Sigmoid colon (tissue), 4 donors: ENCODE measurements around the gene KRTAP5-3.

Source experiments
- EP300 ChIP-seq, 4 donors: sonication (generic); formaldehyde crosslinking; IDR thresholded peaks; one replicate each; pipeline ENCODE4 v1.6.1; 2017; ENCODE audit warnings: antibody characterized with exemption in 4 of 4
- POLR2A ChIP-seq, 2 donors: fragments of 450-650 bp; IDR thresholded peaks; one replicate each; pipeline ENCODE4 v1.6.1; 2016; ENCODE audit warnings: antibody characterized with exemption in 2 of 2, mild to moderate bottlenecking in 2 of 2, moderate library complexity in 2 of 2
- POLR2AphosphoS5 ChIP-seq, 4 donors: sonication (generic); formaldehyde crosslinking; IDR thresholded peaks; one replicate each; pipeline ENCODE4 v1.6.1; 2017; ENCODE audit warnings: antibody characterized with exemption in 4 of 4
- TF ChIP-seq, protein P1 (sequence below), 4 experiments: fragments of 450-650 bp in 3 of 4; fragments of 200-600 bp in 1 of 4; IDR thresholded peaks; one replicate each; pipeline ENCODE4 v1.5.1; 2016 to 2019; ENCODE audit warnings: antibody characterized with exemption in 4 of 4, mild to moderate bottlenecking in 3 of 4, moderate library complexity in 2 of 4

DNA sequence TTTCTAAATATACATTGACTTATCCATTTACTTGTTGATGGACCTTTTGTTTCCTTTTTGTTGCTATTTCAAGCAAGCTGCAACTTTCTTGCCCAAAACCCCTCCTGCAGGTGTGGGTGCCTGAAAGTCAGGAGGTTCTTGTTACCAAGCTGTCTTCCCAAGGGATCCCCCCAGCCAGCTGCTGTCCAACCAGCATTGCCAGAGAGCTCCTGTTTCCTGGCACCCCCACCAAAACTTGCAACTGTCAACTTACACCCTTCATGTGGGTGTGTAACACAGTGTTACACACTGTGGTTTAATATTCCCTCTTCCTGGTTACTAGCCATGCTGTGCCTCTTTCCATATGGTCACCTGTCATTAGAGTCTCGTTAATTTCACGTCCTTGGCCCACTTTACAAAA, 21.6 kb downstream of the KRTAP5-3 start:
- TF ChIP-seq POLR2AphosphoS5 (IDR thresholded peaks at IDR 0.05) (no peak), POLR2A (IDR thresholded peaks at IDR 0.05) (no peak), EP300 (IDR thresholded peaks at IDR 0.05) (no peak)
- TF ChIP-seq, protein P1, sequence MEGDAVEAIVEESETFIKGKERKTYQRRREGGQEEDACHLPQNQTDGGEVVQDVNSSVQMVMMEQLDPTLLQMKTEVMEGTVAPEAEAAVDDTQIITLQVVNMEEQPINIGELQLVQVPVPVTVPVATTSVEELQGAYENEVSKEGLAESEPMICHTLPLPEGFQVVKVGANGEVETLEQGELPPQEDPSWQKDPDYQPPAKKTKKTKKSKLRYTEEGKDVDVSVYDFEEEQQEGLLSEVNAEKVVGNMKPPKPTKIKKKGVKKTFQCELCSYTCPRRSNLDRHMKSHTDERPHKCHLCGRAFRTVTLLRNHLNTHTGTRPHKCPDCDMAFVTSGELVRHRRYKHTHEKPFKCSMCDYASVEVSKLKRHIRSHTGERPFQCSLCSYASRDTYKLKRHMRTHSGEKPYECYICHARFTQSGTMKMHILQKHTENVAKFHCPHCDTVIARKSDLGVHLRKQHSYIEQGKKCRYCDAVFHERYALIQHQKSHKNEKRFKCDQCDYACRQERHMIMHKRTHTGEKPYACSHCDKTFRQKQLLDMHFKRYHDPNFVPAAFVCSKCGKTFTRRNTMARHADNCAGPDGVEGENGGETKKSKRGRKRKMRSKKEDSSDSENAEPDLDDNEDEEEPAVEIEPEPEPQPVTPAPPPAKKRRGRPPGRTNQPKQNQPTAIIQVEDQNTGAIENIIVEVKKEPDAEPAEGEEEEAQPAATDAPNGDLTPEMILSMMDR (IDR thresholded peaks at IDR 0.05) = no peak
